ENCODE results near the gene ABI2. TPM values are rescaled to one million over a fixed set of nuclear protein-coding genes. Genes with fewer than 3 reads are reported as not detected.
"Not testable (repeated sequence)": the region's sequence is repeated elsewhere in the genome, so short reads cannot be mapped to it uniquely, and the experiment has no call there.

Gene ABI2
- total RNA-seq, 1 experiment from 2014 or later = 24.9 TPM

DNA sequence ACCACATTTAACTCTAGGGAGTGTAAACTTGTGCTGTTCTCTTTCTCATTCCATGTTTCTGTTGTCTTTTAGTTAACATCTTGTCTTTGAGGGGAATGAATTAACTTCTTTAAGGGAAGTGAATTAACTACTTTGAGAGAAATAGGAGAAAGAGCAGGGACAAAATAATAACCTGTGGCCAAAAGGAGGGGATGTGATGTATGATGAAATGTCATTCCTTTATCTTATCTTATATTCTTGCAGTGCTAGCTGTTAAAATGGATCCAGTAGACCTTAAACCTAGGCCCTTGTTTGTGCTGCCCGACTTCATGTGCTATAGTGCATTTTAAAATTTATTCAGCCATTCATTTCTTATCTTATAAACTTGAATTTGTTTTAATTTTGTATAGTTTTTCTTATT lies 18.4 kb downstream of the ABI2 start:
- no peak for DNase-seq (ENCODE audit: low read depth, low spot score)
- in situ Hi-C loops (cut with HindIII; ENCODE audit: low pct_unique_long_range_greater_than_20kb, low sequenced_read_pairs) = no loop called here

GRCh38 chr2:203347375-203347774 lies 19.2 kb downstream of the ABI2 start:
- in situ Hi-C loops (cut with HindIII; ENCODE audit: low pct_unique_long_range_greater_than_20kb, low sequenced_read_pairs) = no loop called here
- no peak for DNase-seq (ENCODE audit: low read depth, low spot score)

GRCh38 chr2:203352604-203353255 lies 24.5 kb downstream of the ABI2 start:
- no peak for DNase-seq (ENCODE audit: low read depth, low spot score)
- in situ Hi-C loops (cut with HindIII; ENCODE audit: low pct_unique_long_range_greater_than_20kb, low sequenced_read_pairs) = no loop called here

GRCh38 chr2:203354966-203355365 lies 26.8 kb downstream of the ABI2 start:
- no peak for DNase-seq (ENCODE audit: low read depth, low spot score)
- in situ Hi-C loops (cut with HindIII; ENCODE audit: low pct_unique_long_range_greater_than_20kb, low sequenced_read_pairs) = no loop called here

GRCh38 chr2:203359450-203359849 lies 31.3 kb downstream of the ABI2 start:
- DNase-seq (ENCODE audit: low read depth, low spot score) = no peak
- in situ Hi-C loops (cut with HindIII; ENCODE audit: low pct_unique_long_range_greater_than_20kb, low sequenced_read_pairs) = no loop called here

DNA sequence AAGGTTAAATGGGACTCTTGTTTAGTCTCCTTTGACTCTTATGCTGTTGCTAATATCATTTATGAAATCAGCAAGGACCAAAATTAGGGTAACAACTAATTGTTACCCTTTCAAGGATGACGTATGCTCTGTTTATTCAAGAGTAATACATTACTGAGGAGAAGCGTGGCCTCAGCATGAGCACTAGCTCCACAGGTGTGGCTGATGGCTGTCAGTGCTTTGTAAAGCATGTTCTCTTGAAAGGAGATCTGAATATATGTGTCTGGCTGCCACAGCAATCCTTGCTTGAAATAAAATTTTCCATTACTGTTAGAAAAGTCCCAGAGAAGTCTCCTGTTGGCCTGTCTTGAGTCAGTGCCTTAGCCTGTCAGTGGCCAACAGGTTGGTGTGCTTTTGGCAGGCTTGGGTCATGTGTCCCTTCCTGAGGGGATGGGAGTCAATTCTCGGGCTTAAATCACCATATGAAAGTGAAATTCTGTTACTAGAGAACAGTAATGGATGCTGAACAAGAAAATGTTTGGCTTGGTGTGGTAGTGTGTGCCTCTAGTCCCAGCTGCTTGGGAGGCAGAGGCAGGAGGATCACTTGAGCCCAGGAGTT lies 32.7 kb downstream of the ABI2 start:
- in situ Hi-C loops (cut with HindIII; ENCODE audit: low pct_unique_long_range_greater_than_20kb, low sequenced_read_pairs) = no loop called here
- DNase-seq (ENCODE audit: low read depth, low spot score) = no peak

DNA sequence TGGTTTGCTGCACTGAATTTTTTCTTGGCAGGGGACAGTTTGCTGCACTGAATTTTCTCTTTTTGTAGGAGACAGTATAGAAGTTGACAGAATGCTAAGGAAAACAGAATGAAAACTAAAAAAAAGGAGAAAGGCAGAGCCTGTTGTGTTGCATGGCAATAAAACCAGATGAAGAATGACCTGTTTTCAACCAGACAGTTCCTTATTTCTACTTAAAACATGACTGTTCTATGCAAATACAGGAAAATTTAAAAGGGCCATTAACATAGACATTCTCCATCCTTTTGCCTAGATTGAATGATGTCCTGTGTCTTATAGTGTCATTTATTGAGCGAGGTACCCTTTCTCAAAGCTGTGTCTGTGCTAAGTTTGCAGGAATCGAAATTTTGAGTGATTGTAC lies 33.3 kb downstream of the ABI2 start:
- in situ Hi-C loops (cut with HindIII; ENCODE audit: low pct_unique_long_range_greater_than_20kb, low sequenced_read_pairs) = no loop called here
- no peak for DNase-seq (ENCODE audit: low read depth, low spot score)

GRCh38 chr2:203361922-203362321 lies 33.7 kb downstream of the ABI2 start:
- in situ Hi-C loops (cut with HindIII; ENCODE audit: low pct_unique_long_range_greater_than_20kb, low sequenced_read_pairs) = no loop called here
- no peak for DNase-seq (ENCODE audit: low read depth, low spot score)

DNA sequence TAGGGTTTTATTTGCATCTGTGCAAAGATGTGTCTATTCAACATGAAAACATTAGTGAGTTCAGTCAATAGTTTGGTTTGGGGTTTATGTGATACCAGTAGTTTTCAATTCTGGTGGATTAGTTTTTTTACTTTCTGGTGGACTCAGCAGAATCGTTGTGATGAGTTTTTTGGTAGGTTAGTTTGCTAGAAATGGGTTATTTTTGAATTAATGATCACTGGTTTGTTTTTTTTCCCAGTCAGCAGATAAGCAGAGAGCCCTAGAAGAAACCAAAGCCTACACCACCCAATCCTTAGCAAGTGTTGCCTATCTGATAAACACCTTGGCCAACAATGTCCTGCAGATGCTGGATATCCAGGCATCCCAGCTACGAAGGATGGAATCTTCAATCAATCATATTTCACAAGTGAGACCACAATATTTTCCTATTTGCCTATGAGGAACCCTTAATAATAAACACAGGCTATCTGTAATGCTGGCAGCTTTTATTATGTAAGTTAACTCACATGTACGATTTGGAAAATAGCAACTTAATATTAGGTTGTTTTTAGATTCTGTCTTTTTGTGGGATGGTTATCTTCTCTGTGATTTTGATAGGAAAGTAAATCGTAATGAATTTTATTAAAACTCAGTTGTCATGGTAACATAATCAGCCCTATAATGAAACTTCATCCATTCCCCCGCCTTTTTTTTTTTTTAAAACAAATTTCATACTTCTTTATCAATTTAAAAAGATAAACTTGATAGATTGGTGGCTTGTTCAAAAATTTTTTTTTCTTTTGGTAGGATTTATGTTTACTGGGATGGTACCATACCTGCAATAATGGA lies 38.7 kb downstream of the ABI2 start:
- DNase-seq (ENCODE audit: low read depth, low spot score) = no peak
- in situ Hi-C loops (cut with HindIII; ENCODE audit: low pct_unique_long_range_greater_than_20kb, low sequenced_read_pairs) = no loop called here

GRCh38 chr2:203372706-203373105 lies 44.5 kb downstream of the ABI2 start:
- in situ Hi-C loops (cut with HindIII; ENCODE audit: low pct_unique_long_range_greater_than_20kb, low sequenced_read_pairs); DNase-seq (ENCODE audit: low read depth, low spot score): not testable (repeated sequence)

DNA sequence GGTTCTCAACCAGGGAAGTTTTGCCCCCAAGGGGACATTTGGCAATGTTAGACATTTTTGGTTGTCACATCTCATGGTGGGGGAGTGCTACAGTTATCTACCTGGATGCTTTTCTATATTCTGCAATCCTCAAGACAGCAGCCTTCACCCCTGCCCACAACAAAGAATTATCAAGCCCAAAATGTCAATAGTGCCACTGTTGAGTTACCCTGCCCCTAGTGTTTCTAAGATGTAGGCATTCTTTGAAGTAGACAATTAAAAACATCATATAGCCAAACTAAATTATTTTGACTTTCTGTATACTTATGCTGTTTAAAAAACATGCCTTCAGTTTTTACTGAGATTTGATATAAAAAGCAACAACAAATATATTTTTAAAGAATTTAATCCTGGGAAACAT lies 48.0 kb downstream of the ABI2 start:
- in situ Hi-C loops (cut with HindIII; ENCODE audit: low pct_unique_long_range_greater_than_20kb, low sequenced_read_pairs) = no loop called here
- no peak for DNase-seq (ENCODE audit: low read depth, low spot score)

DNA sequence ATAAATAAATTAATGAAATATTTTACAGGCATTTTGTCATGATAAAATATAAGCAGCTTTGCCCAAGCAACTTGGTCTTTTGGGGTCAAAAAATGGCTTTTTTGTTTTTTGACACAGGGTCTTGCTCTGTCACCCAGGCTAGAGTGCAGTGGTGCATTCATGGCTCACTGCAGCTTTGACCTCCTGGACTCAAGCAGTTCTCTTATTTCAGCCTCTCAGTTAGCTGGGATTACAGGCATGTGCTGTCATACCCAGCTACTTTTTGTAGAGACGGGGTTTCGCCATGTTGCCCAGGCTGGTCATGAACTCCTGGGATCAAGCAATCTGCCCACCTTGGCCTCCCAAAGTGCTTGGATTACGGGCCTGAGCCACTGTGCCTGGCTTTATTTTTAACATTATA lies 51.0 kb downstream of the ABI2 start:
- no peak for DNase-seq (ENCODE audit: low read depth, low spot score)
- in situ Hi-C loops (cut with HindIII; ENCODE audit: low pct_unique_long_range_greater_than_20kb, low sequenced_read_pairs) = no loop called here

DNA sequence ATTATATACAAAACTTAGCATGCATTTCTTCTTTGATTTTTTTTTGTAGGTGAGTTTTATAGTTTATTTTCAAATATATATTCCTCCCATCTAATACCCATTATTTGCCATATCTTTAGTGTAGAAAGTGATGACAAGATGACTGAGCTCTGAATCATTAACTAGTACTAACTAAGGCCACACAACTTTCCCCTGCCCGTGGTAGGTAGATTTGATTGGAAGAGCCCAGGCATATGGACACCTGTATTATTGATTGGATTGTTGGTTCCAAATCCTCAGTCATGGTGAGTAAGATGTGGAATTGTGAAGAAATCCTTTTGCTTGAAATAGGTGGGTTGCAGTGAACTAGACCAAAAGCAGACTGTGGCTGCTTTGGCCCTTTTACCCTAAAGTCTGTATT lies 54.8 kb downstream of the ABI2 start:
- in situ Hi-C loops (cut with HindIII; ENCODE audit: low pct_unique_long_range_greater_than_20kb, low sequenced_read_pairs) = no loop called here
- DNase-seq (ENCODE audit: low read depth, low spot score) = no peak

GRCh38 chr2:203388153-203388552 lies 60.0 kb downstream of the ABI2 start:
- in situ Hi-C loops (cut with HindIII; ENCODE audit: low pct_unique_long_range_greater_than_20kb, low sequenced_read_pairs); DNase-seq (ENCODE audit: low read depth, low spot score): not testable (repeated sequence)

GRCh38 chr2:203394519-203395227 lies 66.5 kb downstream of the ABI2 start:
- DNase-seq (ENCODE audit: low read depth, low spot score) = peak; percentile 71
- in situ Hi-C loops (cut with HindIII; ENCODE audit: low pct_unique_long_range_greater_than_20kb, low sequenced_read_pairs) = no loop called here

- no peak for DNase-seq (ENCODE audit: low read depth, low spot score)
- in situ Hi-C loops (cut with HindIII; ENCODE audit: low pct_unique_long_range_greater_than_20kb, low sequenced_read_pairs) = no loop called here
Measured at GRCh38 chr2:203395858-203396257, 67.7 kb downstream of the ABI2 start.

- DNase-seq (ENCODE audit: low read depth, low spot score) = no peak
- in situ Hi-C loops (cut with HindIII; ENCODE audit: low pct_unique_long_range_greater_than_20kb, low sequenced_read_pairs) = no loop called here
Measured at GRCh38 chr2:203396667-203397066, 68.5 kb downstream of the ABI2 start.

- in situ Hi-C loops (cut with HindIII; ENCODE audit: low pct_unique_long_range_greater_than_20kb, low sequenced_read_pairs) = no loop called here
- no peak for DNase-seq (ENCODE audit: low read depth, low spot score)
Measured at GRCh38 chr2:203399031-203399430, 70.8 kb downstream of the ABI2 start.
